ELF-1 (cell line): Measurements from ENCODE around the gene NRG3.

Experiments
- DNase-seq: peaks from one replicate; pipeline ENCODE4 v3.0.0-alpha.2; 2016; ENCODE audit warnings: low read depth, low spot score

Gene NRG3

GRCh38 chr10:81884856-81885255 is 9.9 kb downstream of the NRG3 start:
- no peak for DNase-seq

DNA sequence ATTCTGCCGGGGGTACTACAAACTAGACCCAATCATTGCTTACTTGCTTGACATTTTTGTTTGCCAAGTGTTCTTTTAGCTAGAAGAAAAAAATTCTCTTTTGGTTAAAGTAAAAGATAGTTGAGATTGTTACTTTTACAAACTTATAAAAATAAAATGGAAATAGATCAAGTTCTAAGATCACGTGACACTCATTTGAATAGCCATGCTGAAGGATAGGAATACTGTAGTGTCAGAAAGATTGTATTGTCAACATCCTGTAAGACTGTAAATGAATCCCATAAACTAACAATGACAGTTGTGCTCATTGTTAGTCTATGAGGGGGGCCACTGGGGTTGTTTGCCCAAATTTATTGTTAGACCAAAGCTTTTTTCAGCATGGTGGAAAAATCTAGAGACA is 10.5 kb downstream of the NRG3 start:
- DNase-seq = no peak

DNA sequence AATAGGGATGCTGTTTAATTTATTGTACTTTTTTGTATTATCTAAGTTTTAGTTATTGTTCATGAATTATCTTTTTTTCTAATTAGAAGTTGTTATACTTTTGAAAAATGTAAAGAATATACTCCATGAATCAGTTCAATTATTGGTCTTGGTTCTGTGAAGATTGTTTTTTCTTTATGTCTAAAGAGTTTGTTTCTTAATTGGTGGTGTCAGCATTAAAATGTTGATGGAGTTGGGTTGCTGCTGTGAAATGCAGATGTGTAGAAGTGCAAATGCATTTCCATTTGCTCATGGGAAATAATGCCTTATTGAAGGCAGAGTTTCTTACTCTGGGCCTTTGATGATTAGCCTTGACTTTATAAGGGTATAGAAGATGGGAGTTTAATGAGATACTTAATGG is 11.9 kb downstream of the NRG3 start:
- DNase-seq = no peak

DNA sequence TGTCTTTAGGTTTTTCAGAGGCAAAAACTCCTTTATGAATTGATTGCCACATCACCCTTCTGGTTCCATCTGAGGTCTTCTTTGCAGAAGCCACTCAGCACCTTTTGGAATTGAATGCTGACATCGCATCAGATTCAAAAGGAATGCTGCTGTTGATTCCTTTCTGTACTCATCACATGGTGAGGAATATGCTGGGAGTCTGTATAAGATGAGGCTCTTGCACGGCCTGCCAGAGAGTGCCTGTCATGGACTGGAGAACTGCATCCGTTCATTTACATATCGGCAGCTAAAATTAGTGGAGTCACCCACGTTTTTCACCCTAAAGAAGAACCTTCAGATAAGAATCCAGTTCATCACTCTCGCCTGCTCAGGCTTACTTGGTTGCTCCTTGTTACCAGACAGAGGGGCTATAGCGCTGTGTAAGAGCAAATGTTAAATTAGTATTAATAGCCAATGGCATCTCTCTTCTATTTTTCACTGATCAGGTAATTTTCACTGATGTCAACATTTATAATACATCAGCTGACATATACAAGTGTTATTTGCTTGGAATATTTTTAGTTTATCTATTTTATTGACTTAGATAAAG is 14.3 kb downstream of the NRG3 start:
- DNase-seq = no peak

- no peak for DNase-seq
Observed at GRCh38 chr10:81894616-81895015, 19.6 kb downstream of the NRG3 start.

GRCh38 chr10:81898518-81898917 is 23.5 kb downstream of the NRG3 start:
- no peak for DNase-seq

DNA sequence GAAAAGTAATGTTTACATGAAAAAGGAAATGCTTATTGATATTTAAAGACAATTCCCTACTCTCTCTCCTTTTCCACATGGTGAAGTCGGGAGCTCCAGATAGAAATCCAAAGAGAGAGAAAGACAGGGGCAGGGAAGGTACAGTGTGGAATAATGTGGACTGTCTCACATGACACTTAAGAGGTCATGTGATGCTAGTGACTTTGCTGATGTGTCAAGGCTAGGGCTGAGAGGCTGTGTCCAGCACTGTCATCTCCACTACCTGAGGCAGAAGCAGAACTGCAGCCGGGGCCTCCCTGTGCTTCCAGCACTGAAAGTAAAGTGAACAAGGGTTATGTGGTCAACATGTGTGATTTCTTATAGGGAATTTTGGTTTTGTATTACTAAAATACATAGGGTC is 26.0 kb downstream of the NRG3 start:
- DNase-seq = no peak

GRCh38 chr10:81903472-81903871 is 28.5 kb downstream of the NRG3 start:
- no peak for DNase-seq

- no peak for DNase-seq
Observed at GRCh38 chr10:81905161-81905560, 30.2 kb downstream of the NRG3 start.

DNA sequence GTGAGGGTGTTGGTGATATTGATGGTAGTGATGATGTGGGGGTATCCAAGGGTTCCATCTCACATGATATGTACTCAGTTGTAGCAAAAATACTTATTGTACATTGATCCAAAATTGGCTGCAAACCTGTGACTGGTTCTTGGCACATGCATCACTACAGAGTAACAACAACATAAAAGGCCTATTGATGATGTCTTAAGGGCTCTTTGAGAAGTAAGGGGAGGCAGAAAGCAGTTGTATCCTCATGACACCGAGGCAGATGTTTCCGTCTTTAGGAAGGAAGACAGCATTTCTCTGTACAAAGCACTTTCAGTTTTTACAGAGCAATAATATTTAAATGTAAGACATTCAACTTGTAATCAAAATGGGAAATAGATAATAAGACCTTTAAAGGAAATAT is 34.5 kb downstream of the NRG3 start:
- no peak for DNase-seq

DNA sequence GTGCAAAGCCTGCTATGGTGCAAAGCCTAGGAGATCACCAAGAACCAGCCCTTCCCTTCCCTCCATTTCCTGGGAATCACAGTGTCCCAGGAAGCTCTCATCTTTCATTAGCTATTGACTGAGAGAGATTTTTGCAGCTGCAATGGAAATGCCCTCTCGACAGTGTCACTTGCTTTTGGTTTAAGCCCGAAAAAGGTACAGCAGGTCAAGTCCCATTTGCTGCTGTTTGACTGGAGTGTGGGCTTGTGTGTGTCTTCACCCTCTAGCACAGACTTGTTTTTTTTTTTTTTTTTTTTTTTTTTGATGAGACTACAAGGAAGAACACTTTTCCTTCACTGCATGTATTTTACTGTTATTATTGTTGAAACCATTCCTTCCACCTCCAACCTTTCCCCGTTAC is 36.3 kb downstream of the NRG3 start:
- DNase-seq = no peak

GRCh38 chr10:81914736-81915503 is 39.9 kb downstream of the NRG3 start:
- DNase-seq = no peak

GRCh38 chr10:81915504-81915897 is 40.5 kb downstream of the NRG3 start:
- peak; percentile 12 for DNase-seq

DNA sequence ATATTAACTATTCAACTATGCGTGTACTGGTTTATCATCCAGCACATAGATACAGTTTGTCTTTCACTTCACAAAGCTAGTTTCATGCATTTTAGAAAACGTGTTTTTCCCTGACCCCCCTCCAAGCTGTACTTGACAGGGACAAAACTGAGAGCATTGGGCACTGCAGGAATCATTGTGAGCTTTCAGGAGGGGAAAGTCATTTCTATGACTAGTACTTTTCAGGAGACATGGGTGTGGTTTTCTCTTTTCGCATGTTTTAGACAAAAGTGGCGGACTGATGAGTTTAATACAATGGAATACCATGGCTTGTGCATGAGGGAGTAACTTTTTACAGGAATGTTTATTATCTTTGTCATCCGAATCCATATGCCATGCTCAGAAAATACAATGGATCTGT is 42.7 kb downstream of the NRG3 start:
- DNase-seq = no peak

DNA sequence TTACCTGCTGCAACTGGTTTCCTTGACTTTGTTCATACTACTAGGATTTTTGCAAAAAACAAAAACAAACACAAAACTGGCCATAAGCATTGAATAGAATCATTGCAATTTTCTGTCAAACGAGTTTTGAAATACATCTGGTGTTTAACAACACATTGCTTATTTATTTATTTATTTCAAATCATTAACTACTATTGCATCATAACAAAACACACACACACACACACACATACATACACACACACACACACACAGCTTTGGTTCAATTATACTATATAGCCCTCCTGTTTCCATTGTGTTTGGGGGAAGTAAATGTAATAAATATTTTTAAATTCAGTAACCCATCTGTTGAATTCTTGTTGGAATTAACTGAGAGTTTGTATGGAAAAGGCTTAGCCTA is 43.8 kb downstream of the NRG3 start:
- DNase-seq = no peak

- DNase-seq = peak; percentile 11
Observed at GRCh38 chr10:81920213-81920829, 45.3 kb downstream of the NRG3 start.

- DNase-seq = no peak
Observed at GRCh38 chr10:81928119-81928518, 53.1 kb downstream of the NRG3 start.

DNA sequence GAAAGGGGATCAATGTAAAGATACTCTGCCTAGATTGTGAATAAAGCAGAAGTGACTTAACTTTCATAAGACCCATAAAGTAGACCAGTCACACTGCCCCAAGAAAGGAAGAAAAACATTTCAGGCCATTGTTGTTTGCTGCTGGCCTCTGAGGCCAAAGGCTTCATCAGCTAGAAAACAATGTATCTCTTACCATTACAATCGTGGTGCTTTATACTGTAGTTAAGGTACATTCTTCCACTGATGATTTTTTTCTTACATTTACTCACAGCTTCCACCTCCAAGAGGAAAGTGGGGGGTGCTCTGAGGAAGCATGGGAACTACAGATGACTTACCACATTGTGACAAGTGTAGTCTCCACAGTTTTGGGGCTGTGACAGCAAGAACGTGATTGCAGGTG is 68.6 kb downstream of the NRG3 start:
- DNase-seq = no peak

DNA sequence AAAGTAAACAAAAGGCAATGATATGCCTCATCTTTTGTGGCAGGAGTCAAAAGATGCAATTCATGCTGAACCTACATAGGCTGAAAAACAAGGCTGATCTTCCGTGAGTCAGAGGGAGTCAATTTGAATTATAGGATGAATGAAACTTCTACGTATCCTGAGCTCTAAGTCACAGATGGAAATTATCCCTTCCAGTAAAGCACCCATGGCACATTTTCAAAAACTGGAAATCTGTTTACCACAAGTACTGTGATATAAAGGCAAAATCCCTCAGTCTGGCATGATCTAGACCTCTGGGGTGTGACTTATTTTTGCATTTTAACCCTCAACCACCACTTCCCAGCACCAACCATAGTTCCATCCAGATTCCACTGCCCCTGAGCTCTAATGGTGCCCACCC is 69.6 kb downstream of the NRG3 start:
- no peak for DNase-seq

DNA sequence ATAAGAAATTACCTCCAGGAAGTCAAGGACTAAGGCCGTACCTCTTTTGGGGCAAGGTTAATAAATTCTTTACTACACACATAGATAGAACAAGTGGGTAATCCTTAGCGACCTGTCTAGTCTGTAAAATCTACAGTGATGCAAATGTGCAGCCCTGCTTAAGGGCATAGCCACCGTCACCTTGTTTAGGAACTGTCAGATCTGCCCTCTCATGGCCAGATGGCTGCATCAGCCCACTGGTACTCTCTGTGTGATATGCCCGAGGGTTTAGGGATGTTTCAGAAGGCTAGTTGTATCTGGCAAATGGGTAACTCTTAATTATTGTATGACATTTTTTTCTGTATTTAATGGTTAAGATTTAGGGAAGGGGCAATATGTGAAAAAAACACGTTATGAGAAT is 74.3 kb downstream of the NRG3 start:
- DNase-seq = peak; percentile 21

DNA sequence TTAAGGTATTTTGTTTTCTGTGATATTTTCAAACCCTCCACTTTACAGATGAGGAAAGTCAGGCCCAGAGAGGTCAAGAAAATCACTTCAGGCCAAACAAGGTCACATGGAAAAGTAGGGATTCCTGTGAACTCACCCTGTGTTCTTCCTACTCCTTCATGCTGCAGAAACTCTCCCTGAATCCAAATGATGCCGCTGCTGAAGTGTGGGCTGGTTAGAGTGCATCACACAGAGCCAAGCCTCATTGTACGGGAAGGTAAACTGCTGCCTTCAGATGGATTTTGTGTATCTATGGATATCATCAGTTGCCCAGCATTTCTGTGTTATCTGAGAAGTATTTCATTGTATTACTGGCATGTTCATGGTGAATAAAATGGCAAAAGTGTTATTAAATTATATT is 75.4 kb downstream of the NRG3 start:
- no peak for DNase-seq

DNA sequence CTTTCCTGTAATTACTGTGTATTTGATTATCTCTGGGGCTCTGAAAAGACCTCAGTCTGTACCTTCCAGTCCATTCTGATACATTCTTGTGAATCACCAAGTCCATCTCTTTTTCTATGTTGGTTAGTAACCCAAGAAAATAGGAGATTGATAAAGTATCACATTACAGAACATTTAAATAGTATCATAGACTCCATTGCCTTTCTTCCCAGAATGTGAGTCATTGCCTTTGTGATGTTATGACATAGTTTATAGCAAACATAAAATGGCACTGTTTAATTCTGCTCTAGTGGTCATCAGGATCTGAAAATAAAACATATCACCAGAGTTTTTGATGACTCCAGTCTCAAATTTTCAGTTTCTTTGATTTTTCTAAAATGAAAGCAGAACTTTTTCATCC is 78.4 kb downstream of the NRG3 start:
- no peak for DNase-seq

- DNase-seq = no peak
Observed at GRCh38 chr10:81957976-81958375, 83.0 kb downstream of the NRG3 start.
